ACC112 (cell line): ENCODE data around the gene JADE3.

Experiments used
- H2AFZ ChIP-seq: fragments of 200-600 bp; sonication (generic); one replicate; pipeline ENCODE4 v1.6.0; 2017; ENCODE audit warnings: antibody characterized with exemption, low read length; ENCODE audit not compliant: unreplicated experiment
- H3K27ac ChIP-seq: fragments of 200-600 bp; sonication (generic); 2 replicates; pipeline ENCODE4 v1.5.1; 2014; ENCODE audit warnings: low read depth, mild to moderate bottlenecking, antibody characterized with exemption, low read length, moderate library complexity
- H3K27me3 ChIP-seq: fragments of 200-600 bp; sonication (generic); 2 replicates; pipeline ENCODE4 v1.6.1; 2014; ENCODE audit warnings: mild to moderate bottlenecking, antibody characterized with exemption, low read length, moderate library complexity, mixed read lengths; ENCODE audit not compliant: insufficient read depth
- H3K36me3 ChIP-seq: fragments of 200-600 bp; sonication (generic); 2 replicates; pipeline ENCODE4 v1.6.1; 2016; ENCODE audit warnings: mild to moderate bottlenecking, antibody characterized with exemption, low read length, moderate library complexity, mixed read lengths; ENCODE audit not compliant: insufficient read depth
- H3K4me1 ChIP-seq: fragments of 200-600 bp; sonication (generic); one replicate; pipeline ENCODE4 v1.6.1; 2016; ENCODE audit warnings: low read length, mixed read lengths; ENCODE audit not compliant: insufficient read depth, unreplicated experiment, control insufficient read depth
- H3K4me3 ChIP-seq: fragments of 200-600 bp; sonication (generic); 2 replicates; pipeline ENCODE4 v1.5.1; 2014; ENCODE audit warnings: mild to moderate bottlenecking, low read depth, low read length
- H3K79me2 ChIP-seq: fragments of 200-600 bp; sonication (generic); one replicate; pipeline ENCODE4 v1.6.0; 2016; ENCODE audit warnings: low read length; ENCODE audit not compliant: control insufficient read depth, unreplicated experiment, insufficient read depth

Gene JADE3

DNA sequence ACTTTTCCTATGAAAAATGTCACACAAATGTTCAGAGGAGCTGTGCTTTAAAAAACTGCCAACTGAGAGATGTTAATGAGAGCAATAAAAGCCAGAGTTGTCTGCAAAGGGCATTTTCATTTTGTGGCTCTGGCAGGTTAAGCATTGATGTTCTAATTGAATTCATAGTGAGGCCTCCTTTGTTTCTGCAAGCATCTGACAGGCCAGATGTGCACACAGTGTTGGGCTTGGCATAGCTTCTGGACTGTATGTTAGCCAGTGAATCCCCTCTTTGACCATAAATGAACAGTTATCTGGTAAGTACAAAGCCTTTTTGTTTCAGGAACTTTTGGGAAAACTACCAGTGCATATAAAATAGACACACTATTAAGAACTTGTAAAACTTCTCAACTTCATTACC lies 81.9 kb downstream of the JADE3 start:
- H3K27ac ChIP-seq, result no peak overlapping the region
- no peak overlapping the region for H3K4me3 ChIP-seq
- no peaks in the 10 kb centered on the region for H3K36me3 ChIP-seq
- no peaks in the 10 kb centered on the region for H3K27me3 ChIP-seq
- no peak overlapping the region for H2AFZ ChIP-seq
- no peaks in the 10 kb centered on the region for H3K4me1 ChIP-seq
- H3K79me2 ChIP-seq, result no peaks in the 10 kb centered on the region

- H3K27ac ChIP-seq, result no peak overlapping the region
- no peaks in the 10 kb centered on the region for H3K79me2 ChIP-seq
- H3K27me3 ChIP-seq, result no peaks in the 10 kb centered on the region
- no peaks in the 10 kb centered on the region for H3K4me1 ChIP-seq
- H3K4me3 ChIP-seq, result no peak overlapping the region
- H3K36me3 ChIP-seq, result no peaks in the 10 kb centered on the region
- H2AFZ ChIP-seq, result no peak overlapping the region
Observed at GRCh38 chrX:47012131-47012530, 99.9 kb downstream of the JADE3 start.

DNA sequence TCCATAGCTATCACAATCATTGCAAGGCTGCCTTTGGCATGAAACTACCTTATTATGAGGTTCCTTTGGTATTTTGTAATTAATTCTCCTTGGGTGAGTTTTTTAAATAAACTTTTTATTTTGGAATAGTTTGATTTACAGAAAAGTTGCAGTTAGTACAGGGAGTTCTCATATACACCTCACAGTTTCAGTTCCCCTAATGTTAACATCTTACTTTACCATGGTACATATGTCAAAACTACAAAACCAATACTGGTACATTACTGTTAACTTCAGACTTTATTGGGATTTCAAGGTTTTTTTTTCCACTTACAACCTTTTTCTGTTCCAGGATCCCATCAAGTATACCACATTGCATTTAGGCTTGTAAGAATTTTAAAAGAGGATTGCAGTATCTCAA lies 114.0 kb downstream of the JADE3 start:
- no peak overlapping the region for H2AFZ ChIP-seq
- no peak overlapping the region for H3K4me3 ChIP-seq
- no peaks in the 10 kb centered on the region for H3K27me3 ChIP-seq
- H3K79me2 ChIP-seq, result no peaks in the 10 kb centered on the region
- no peaks in the 10 kb centered on the region for H3K4me1 ChIP-seq
- H3K27ac ChIP-seq, result no peak overlapping the region
- H3K36me3 ChIP-seq, result no peaks in the 10 kb centered on the region

DNA sequence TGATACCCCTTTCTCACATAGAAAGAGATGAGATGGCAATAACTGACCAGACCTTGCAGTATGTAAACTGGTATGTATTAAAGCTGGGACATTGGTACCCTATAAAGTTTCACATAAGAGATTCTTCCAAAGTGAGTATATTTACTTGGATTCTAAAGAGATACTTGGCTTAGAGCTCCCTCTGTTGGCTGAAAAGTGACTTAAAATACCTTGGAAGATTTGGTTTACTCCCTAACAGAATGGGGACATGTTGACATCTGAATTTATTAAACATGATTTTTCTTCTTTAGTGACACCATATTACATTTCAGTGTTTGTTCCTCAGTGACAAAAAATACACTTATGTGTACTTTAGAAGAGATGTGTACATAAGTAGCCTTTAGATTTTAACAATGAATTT lies 118.1 kb downstream of the JADE3 start:
- Histone ChIP-seq H3K4me1 (no peaks in the 10 kb centered on the region), H3K27me3 (no peaks in the 10 kb centered on the region), H2AFZ (no peak overlapping the region), H3K36me3 (no peaks in the 10 kb centered on the region), H3K27ac (no peak overlapping the region), H3K79me2 (no peaks in the 10 kb centered on the region), H3K4me3 (no peak overlapping the region)

DNA sequence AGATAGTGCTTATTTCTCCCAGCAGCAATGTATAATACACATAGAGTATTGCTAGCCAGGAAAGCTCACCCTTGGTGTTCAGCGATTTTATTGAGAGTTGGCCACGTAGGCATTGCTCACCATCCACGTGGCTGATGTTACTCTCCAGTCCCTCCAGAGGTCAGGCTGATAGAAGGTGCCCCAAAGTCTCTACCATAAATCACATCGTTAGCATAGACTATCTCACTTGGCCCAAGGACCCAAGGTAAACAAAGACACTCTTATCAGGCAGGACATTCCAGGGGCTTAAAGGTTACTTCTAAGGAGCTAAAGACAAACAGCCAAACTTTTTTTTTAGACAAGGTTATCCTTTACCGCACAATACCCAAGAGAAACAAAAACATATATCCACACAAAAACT lies 135.8 kb downstream of the JADE3 start:
- Histone ChIP-seq H3K36me3 (no peaks in the 10 kb centered on the region), H3K27me3 (no peaks in the 10 kb centered on the region), H2AFZ (no peak overlapping the region), H3K4me1 (no peaks in the 10 kb centered on the region), H3K79me2 (no peaks in the 10 kb centered on the region), H3K27ac (no peak overlapping the region), H3K4me3 (no peak overlapping the region)

GRCh38 chrX:47059142-47059874 lies 147.1 kb downstream of the JADE3 start:
- Histone ChIP-seq H3K4me3 (no peak overlapping the region), H2AFZ (no peak overlapping the region), H3K79me2 (no peaks in the 10 kb centered on the region), H3K4me1 (no peaks in the 10 kb centered on the region), H3K27me3 (no peaks in the 10 kb centered on the region), H3K27ac (no peak overlapping the region), H3K36me3 (no peaks in the 10 kb centered on the region)

GRCh38 chrX:47060708-47061107 lies 148.5 kb downstream of the JADE3 start:
- H3K36me3 ChIP-seq, result no peaks in the 10 kb centered on the region
- H3K27me3 ChIP-seq, result no peaks in the 10 kb centered on the region
- no peaks in the 10 kb centered on the region for H3K4me1 ChIP-seq
- no peaks in the 10 kb centered on the region for H3K79me2 ChIP-seq
- no peak overlapping the region for H2AFZ ChIP-seq
- no peak overlapping the region for H3K27ac ChIP-seq
- H3K4me3 ChIP-seq, result no peak overlapping the region

DNA sequence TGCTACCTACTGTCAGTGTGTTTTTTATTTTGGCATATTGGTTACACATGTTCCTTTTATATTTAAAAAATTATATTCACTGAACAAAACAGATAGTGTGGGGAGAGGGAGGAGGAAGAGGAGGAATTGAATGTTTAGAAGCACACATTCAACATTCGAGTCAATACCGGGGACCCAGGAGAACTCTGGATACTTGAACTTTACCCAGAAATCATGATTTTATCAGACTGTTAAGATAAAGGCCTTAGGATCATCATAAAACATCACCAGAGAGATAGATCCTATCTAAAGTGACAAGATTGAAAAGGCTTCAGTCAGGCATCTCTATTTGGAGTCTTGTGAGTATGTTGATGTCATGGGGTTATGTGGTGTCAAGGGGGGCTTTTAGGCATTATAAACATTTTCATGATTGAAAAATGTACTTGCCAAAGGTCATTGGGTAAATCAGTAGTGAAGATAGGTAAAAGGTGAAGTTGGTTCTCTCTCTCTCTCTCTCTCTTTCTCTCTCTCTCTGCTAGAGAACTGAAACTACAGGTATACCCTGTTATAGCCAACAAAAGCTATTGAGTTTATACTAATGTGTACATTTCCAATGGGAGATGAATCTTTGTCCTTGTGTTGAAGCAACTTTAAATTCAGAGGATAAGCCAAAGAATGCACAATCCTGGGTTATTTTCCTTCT lies 149.2 kb downstream of the JADE3 start:
- H3K4me3 ChIP-seq, result no peak overlapping the region
- no peak overlapping the region for H3K27ac ChIP-seq
- H3K36me3 ChIP-seq, result no peaks in the 10 kb centered on the region
- H3K4me1 ChIP-seq, result no peaks in the 10 kb centered on the region
- H3K27me3 ChIP-seq, result no peaks in the 10 kb centered on the region
- no peak overlapping the region for H2AFZ ChIP-seq
- H3K79me2 ChIP-seq, result no peaks in the 10 kb centered on the region

DNA sequence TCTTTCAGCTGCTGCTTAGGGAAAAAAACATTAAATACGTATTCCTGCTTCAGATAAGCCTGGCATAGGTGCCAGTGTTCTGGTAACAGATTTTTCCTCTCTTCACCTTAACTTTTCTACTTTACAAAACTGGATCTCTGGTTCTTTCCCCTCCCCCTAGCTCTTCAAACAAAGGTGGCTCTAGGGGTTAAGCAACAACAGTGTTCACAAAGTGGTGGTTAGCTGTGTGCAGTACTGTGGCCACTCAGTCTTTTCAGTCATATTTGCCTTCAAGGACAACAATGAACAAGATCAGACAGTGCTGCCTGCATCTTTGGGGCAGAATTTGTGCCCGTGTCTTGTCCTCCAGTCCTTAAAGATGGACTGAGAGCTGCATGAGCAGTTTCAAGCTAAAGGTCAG lies 151.0 kb downstream of the JADE3 start:
- H3K27me3 ChIP-seq, result no peaks in the 10 kb centered on the region
- no peaks in the 10 kb centered on the region for H3K4me1 ChIP-seq
- no peak overlapping the region for H3K4me3 ChIP-seq
- no peak overlapping the region for H2AFZ ChIP-seq
- H3K79me2 ChIP-seq, result no peaks in the 10 kb centered on the region
- no peaks in the 10 kb centered on the region for H3K36me3 ChIP-seq
- H3K27ac ChIP-seq, result no peak overlapping the region

DNA sequence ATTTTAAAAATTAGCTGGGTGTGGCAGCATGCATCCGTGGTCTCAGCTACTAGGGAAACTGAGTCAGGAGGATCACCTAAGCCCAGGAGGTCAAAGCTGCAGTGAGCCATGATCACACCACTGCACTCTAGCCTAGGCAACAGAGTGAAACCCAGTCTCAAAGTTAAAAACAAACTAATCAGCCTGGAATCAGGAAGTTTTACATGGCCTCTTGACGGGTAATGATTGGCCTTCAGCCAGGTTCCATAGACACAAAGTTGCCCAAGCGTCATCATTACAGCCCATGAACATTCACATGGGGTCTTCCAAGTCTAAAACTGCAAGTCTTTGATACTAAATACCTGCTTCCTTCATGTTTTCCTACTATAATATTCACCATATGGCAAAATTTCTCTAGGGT lies 156.0 kb downstream of the JADE3 start:
- Histone ChIP-seq H3K79me2 (no peaks in the 10 kb centered on the region), H3K27ac (no peak overlapping the region), H3K36me3 (no peaks in the 10 kb centered on the region), H3K4me3 (no peak overlapping the region), H3K4me1 (no peaks in the 10 kb centered on the region), H3K27me3 (no peaks in the 10 kb centered on the region), H2AFZ (no peak overlapping the region)

DNA sequence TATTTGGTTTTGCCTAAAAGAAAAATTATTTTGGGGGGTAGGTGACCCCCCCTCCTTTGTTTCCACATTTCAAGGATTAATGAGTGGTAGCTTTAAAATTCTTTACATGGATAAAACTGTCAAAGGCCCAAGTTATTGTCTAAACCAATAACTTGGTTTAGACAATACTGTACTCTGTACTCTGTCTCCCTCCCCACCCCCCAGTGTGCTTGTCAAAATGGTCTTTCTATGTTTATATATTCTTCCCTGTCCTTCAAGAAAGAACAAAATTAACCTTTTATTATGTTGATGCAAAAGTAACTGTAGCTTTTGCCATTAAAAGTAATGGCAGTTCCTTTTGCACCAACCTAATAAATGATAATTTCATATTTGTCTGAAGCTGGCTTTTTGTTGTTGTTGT lies 156.5 kb downstream of the JADE3 start:
- Histone ChIP-seq H3K36me3 (no peaks in the 10 kb centered on the region), H2AFZ (no peak overlapping the region), H3K27me3 (no peaks in the 10 kb centered on the region), H3K27ac (no peak overlapping the region), H3K79me2 (no peaks in the 10 kb centered on the region), H3K4me3 (no peak overlapping the region), H3K4me1 (no peaks in the 10 kb centered on the region)
